Suprapubic skin (tissue), 4 donors: ENCODE results near the gene FEN1.
A peak's percentile ranks its signal among the peaks of the same experiment; 100 is the strongest.

Experiments
- CTCF ChIP-seq, 2 donors: fragments of 200-600 bp in 1 of 2; fragments of 450-650 bp in 1 of 2; sonication (generic) in 1 of 2; IDR thresholded peaks; one replicate each; pipeline ENCODE4 v1.5.1; 2016 to 2019; ENCODE audit warnings: antibody characterized with exemption in 2 of 2, mild to moderate bottlenecking in 1 of 2, moderate library complexity in 1 of 2
- POLR2A ChIP-seq, 2 donors: fragments of 450-650 bp; IDR thresholded peaks; one replicate each; pipeline ENCODE4 v1.6.1; 2017; ENCODE audit warnings: antibody characterized with exemption in 2 of 2, mild to moderate bottlenecking in 2 of 2, moderate library complexity in 2 of 2
- POLR2AphosphoS5 ChIP-seq, 3 donors: sonication (generic); formaldehyde crosslinking; IDR thresholded peaks; one replicate each; pipeline ENCODE4 v1.6.1; 2017; ENCODE audit warnings: antibody characterized with exemption in 3 of 3

GRCh38 chr11:61791737-61792309 lies 888 bp upstream of the FEN1 start:
- TF ChIP-seq CTCF (IDR thresholded peaks at IDR 0.05): no peak
- no peak for TF ChIP-seq POLR2A (IDR thresholded peaks at IDR 0.05)
- TF ChIP-seq POLR2AphosphoS5 (IDR thresholded peaks at IDR 0.05): peak in 1 of 3 donors; percentile 37
